Gastroesophageal sphincter (tissue), 3 donors: ENCODE measurements around the gene GPC3.

Experiments
- EP300 ChIP-seq: sonication (generic); formaldehyde crosslinking; IDR thresholded peaks from one replicate; pipeline ENCODE4 v1.6.1; 2017; ENCODE audit warnings: antibody characterized with exemption, mild to moderate bottlenecking
- POLR2A ChIP-seq, 2 donors: fragments of 450-650 bp; IDR thresholded peaks; one replicate each; pipeline ENCODE4 v1.6.1; 2017; ENCODE audit warnings: antibody characterized with exemption in 2 of 2, mild to moderate bottlenecking in 2 of 2, moderate library complexity in 1 of 2
- TF ChIP-seq, protein P1 (sequence below), 4 experiments: fragments of 200-600 bp in 2 of 4; fragments of 450-650 bp in 2 of 4; sonication (generic) in 1 of 4; IDR thresholded peaks; one replicate each; pipeline ENCODE4 v1.5.1; 2017 to 2019; ENCODE audit warnings: antibody characterized with exemption in 4 of 4, mild to moderate bottlenecking in 2 of 4, moderate library complexity in 2 of 4

DNA sequence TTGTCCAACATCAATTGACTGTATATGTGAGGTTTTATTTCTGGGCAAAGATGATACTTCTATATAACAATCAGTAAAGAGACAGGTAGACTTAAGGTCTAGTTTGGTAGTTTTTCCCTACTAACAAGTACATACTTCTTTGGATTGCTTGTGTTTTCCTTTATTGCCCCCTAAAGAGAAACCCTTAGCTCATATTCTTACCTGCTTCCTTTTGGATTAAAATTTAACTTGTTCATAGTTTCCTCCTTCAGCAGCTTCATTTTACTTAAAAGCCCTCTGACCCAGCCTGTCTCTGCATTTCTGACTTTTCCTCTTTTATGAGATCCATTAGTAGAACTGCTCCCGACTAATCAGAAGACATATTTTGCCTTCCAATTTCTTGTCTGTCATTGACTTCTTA lies 494.4 kb downstream of the GPC3 start:
- TF ChIP-seq, protein P1, sequence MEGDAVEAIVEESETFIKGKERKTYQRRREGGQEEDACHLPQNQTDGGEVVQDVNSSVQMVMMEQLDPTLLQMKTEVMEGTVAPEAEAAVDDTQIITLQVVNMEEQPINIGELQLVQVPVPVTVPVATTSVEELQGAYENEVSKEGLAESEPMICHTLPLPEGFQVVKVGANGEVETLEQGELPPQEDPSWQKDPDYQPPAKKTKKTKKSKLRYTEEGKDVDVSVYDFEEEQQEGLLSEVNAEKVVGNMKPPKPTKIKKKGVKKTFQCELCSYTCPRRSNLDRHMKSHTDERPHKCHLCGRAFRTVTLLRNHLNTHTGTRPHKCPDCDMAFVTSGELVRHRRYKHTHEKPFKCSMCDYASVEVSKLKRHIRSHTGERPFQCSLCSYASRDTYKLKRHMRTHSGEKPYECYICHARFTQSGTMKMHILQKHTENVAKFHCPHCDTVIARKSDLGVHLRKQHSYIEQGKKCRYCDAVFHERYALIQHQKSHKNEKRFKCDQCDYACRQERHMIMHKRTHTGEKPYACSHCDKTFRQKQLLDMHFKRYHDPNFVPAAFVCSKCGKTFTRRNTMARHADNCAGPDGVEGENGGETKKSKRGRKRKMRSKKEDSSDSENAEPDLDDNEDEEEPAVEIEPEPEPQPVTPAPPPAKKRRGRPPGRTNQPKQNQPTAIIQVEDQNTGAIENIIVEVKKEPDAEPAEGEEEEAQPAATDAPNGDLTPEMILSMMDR (IDR thresholded peaks at IDR 0.05), result no peak
- TF ChIP-seq EP300, result no peak
- TF ChIP-seq POLR2A (IDR thresholded peaks at IDR 0.05), result no peak
